SU-DHL-6 (cell line): Measurements from ENCODE around the gene ARHGAP44.

Source experiments
- CTCF ChIP-seq: fragments of 200-600 bp; sonication (generic); IDR thresholded peaks from one replicate; pipeline ENCODE4 v1.5.1; 2017; ENCODE audit warnings: antibody characterized with exemption, mild to moderate bottlenecking, low read length, moderate library complexity; ENCODE audit not compliant: insufficient read depth, poor library complexity, severe bottlenecking
- EZH2phosphoT487 ChIP-seq: fragments of 200-600 bp; sonication (generic), shearing (Covaris generic); conservative IDR thresholded peaks from 2 replicates; pipeline ENCODE4 v1.6.1; 2018; ENCODE audit warnings: mild to moderate bottlenecking, antibody characterized with exemption, low read length, moderate library complexity, mixed read lengths

- TF ChIP-seq CTCF (no peak), EZH2phosphoT487 (no peak)
Observed at GRCh38 chr17:12759090-12759489, 30.2 kb upstream of the ARHGAP44 start.
